Measurements from ENCODE around the gene GLOD4. TPM values are rescaled to one million over a fixed set of nuclear protein-coding genes. Genes with fewer than 3 reads are reported as not detected.
"Not testable (repeated sequence)": the region's sequence is repeated elsewhere in the genome, so short reads cannot be mapped to it uniquely, and the experiment has no call there.

Gene GLOD4
- total and polyA plus RNA-seq, 5 experiments from 2014 or later: 79.9 to 97.4 (median 96.2) TPM

DNA sequence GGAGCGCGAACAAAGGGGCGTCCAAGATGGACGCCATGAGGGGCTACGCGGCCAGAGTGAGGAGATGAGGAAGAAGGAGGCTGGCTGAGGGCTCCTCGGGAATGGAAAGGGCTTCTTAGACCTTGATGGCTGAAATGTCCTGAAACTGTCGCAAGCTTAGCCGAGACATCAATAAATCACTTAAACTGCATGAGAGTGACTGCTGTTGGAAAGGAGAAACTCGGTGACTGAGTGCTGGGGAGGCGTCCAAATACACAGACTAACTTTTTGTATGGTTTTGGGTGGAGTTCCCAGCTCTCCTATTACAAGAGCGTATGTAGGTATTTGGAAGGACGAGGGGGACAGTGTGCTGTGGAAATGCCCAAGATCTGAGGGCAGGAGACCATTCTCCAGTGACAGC is 28.7 kb downstream of the GLOD4 start:
- no peaks in the 10 kb centered on the region for H3K9me3 Mint-ChIP-seq
- POLR2A ChIA-PET: interaction anchor here (1.5 to 4.2 kb wide), 2 partner anchors 29 to 39 kb away, joined by 15 to 27 read pairs; partner anchors contain the start of genes GLOD4, MRM3 and VPS53
- H3K27me3 Mint-ChIP-seq: no peaks in the 10 kb centered on the region
- peak overlapping the region in 9 of 10 donors; percentile 6 to 91 (median 74) for H3K27ac Mint-ChIP-seq
- peaks cover 28 to 37% (median 33%) of the 10 kb centered on the region in 4 donors for H3K4me1 Mint-ChIP-seq
- DNase-seq (no peak), ATAC-seq (no peak)
- peak overlapping the region; percentile 44 to 81 (median 61) for H3K4me3 Mint-ChIP-seq
- peaks cover 0 to 19% (median 5%) of the 10 kb centered on the region in 3 donors for H3K36me3 Mint-ChIP-seq

DNA sequence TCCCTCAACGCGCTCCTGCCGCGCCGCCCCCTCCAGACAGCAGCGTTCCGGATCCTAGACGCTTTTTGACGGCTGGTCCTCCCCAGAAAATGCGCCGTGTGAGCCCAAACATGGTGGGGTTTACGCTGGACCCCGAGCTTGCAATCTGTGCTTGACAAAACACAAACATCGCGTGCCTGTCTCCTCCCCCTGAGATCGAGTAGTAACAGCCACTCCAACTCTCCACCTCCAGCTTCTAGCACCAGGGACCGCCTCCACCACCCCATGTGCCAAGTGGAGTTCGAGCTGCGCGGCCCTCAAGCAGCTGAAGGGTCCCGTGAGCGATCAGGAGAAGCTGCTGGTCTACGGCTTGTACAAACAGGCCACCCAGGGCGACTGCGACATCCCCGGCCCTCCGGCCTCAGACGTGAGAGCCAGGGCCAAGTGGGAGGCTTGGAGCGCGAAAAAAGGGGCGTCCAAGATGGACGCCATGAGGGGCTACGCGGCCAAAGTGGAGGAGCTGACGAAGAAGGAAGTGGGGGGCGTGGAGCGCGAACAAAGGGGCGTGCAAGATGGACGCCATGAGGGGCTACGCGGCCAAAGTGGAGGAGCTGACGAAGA is 29.4 kb downstream of the GLOD4 start:
- peaks cover 33 to 44% (median 37%) of the 10 kb centered on the region in 4 donors for H3K4me1 Mint-ChIP-seq
- ATAC-seq (peak; percentile 25 to 34), DNase-seq (peak in 2 of 10 donors; percentile 18 to 26)
- H3K9me3 Mint-ChIP-seq: no peaks in the 10 kb centered on the region
- H3K36me3 Mint-ChIP-seq: peaks cover 0 to 20% (median 5%) of the 10 kb centered on the region in 3 donors
- H3K4me3 Mint-ChIP-seq: peak overlapping the region; percentile 92 to 98 (median 95)
- peak overlapping the region; percentile 93 to 98 (median 96) for H3K27ac Mint-ChIP-seq
- no peaks in the 10 kb centered on the region for H3K27me3 Mint-ChIP-seq
- POLR2A ChIA-PET: interaction anchor here (0.5 to 4.2 kb wide), 9 partner anchors 13 to 340 kb away, joined by 3 to 27 read pairs (median 6); partner anchors contain the start of genes GLOD4, MRM3, TIMM22 and VPS53

DNA sequence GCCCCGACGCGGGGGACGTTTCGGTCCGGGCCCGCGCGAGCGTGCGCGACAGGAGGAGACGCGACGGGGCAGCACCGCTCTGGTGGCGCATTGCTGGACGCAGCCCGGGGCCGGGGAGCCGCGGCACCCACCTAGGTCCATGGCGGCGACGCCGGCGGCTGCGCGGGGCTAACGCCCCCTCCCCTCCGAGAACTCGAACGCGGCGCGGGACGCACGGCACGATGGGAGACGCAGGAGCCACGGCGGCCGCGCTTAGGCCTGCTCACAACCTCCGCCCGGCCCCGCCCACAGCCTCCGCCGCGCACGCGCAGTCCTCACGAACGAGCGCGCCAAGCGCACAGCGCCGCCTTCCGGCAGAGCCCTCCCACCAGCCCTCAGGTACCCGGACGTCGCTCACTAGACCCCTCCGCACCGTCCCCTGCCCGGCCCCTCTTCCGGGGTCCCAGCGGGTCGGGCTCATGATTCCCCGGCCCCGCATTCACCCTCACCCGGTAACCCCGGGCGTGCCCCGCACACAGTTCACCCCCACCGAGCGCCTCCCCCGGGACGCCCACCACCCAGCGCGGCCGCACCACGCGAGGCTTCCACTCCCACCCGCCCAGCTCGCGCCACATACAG is 30.0 kb downstream of the GLOD4 start, which contains the start of gene GEMIN4:
TSS of gene GEMIN4 (minus strand) at position 263 of the 618 bp plus-strand sequence. CDS start at position 141, 122 bp downstream.
- POLR2A ChIA-PET: interaction anchor here (0.5 to 4.2 kb wide), 9 partner anchors 12 to 340 kb away, joined by 3 to 27 read pairs (median 6); partner anchors contain the start of genes GLOD4, MRM3, TIMM22 and VPS53
- DNase-seq (peak; percentile 92 to 100 (median 98)), ATAC-seq (peak; percentile 83 to 84)
- Mint-ChIP-seq H3K4me3 (peak within 1 kb of the TSS; percentile 92 to 98 (median 96)), H3K27ac (peak within 1 kb of the TSS; percentile 93 to 98 (median 97)), H3K36me3 (peaks cover 0 to 24% (median 5%) of the 10 kb centered on the region in 3 donors), H3K27me3 (no peaks in the 10 kb centered on the region), H3K4me1 (peaks cover 33 to 45% (median 37%) of the 10 kb centered on the region in 4 donors), H3K9me3 (no peaks in the 10 kb centered on the region)

DNA sequence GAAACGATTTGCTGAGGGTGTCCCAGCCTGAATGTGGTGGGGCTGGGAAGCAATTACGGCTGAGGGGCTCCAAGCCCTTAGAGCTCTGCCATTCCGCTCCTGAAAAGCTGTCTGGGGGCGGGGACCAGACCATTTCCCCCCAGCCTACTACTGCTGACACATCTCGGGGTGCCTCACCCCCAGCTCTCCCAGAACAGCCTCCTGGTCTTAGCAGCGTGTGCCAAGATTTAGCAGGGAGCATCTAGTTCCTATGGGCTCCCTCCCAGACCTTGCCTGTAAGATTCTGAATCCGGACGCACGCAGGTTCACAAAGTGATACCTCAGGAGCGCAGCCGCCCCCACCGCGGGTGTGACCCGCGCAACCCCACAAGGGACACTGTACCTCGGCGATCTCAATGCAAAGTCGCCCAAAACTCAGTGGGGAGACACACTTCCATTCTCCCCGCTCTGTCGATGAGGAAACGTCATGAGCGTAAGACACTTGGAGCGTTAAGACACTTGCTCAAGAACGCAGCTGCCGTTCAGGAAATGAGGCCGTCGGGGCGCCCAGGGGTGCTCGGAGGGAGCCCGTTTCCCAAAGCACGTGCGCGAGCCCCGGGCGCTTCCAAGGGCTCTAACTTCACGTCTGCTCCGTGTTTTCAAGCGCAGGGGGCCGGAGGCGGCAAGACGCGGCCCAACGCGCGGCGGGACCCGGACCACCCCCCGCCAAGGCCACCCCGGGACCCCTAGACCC is 30.6 kb downstream of the GLOD4 start:
- POLR2A ChIA-PET: interaction anchor here (0.7 to 4.2 kb wide), 7 partner anchors 18 to 245 kb away, joined by 3 to 27 read pairs (median 8); partner anchors contain the start of genes GLOD4, MRM3, TIMM22 and VPS53
- Mint-ChIP-seq H3K4me3 (peak overlapping the region; percentile 92 to 98 (median 96)), H3K27me3 (no peaks in the 10 kb centered on the region)

DNA sequence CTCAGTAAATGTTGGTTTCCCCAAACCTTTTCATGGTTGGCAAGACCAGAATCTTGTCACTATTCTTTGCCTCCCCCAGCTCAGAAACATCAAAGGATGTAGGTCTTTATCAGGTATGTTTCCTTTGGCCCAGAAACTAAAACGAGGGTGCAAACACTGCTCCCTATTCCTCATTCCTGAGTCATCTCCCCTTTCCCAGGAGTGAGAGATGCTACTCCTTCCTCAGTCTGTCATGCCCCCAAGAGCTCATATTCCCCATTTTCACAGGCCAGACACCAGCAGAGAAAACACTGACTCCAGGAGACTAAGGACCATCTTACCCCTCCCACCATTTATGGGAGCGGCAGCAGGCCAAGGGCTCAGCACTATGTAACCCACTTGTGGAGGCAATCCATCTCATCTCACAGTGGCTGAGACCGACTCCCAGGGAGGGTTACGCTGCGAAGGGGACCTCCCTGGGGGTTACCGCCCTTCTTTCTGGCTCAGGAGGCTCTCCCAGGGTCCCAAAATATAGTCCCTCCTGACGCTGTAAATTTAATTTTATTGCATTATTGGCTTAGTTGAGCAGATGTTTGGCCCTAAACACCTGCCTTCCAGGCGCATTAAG is 31.5 kb downstream of the GLOD4 start:
- Mint-ChIP-seq H3K27me3 (no peaks in the 10 kb centered on the region), H3K4me3 (peak overlapping the region; percentile 92 to 98 (median 96)), H3K27ac (peak overlapping the region; percentile 41 to 98 (median 96)), H3K4me1 (peaks cover 33 to 45% (median 37%) of the 10 kb centered on the region in 4 donors), H3K36me3 (peaks cover 0 to 25% (median 3%) of the 10 kb centered on the region in 3 donors), H3K9me3 (no peaks in the 10 kb centered on the region)
- DNase-seq (no peak), ATAC-seq (no peak)
- POLR2A ChIA-PET: interaction anchor here (0.9 to 4.2 kb wide), 6 partner anchors 13 to 246 kb away, joined by 3 to 27 read pairs (median 8); partner anchors contain the start of genes GLOD4, MRM3, TIMM22 and VPS53

More for the DNA sequence above, 30.6 kb downstream of the GLOD4 start:
- Mint-ChIP-seq H3K9me3 (no peaks in the 10 kb centered on the region), H3K27ac (peak overlapping the region; percentile 93 to 98 (median 96)), H3K36me3 (peaks cover 0 to 23% (median 3%) of the 10 kb centered on the region in 3 donors), H3K4me1 (peaks cover 33 to 45% (median 37%) of the 10 kb centered on the region in 4 donors)
- DNase-seq: peak in 9 of 10 donors; percentile 30 to 74 (median 47)
- peak; percentile 47 to 58 for ATAC-seq

DNA sequence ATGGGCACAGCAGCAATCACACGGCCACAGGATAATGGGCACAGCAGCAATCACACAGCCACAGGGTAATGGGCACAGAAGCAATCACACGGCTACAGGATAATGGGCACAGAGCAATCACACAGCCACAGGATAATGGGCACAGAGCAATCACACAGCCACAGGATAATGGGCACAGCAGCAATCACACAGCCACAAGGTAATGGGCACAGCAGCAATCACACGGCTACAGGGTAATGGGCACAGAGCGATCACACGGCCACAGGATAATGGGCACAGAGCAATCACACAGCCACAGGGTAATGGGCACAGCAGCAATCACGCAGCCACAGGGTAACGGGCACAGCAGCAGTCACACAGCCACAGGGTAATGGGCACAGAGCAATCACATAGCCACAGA is 32.7 kb downstream of the GLOD4 start:
- ATAC-seq: not testable (repeated sequence)
- peak overlapping the region in 3 of 10 donors; percentile 41 to 74 (median 68) for H3K27ac Mint-ChIP-seq

DNA sequence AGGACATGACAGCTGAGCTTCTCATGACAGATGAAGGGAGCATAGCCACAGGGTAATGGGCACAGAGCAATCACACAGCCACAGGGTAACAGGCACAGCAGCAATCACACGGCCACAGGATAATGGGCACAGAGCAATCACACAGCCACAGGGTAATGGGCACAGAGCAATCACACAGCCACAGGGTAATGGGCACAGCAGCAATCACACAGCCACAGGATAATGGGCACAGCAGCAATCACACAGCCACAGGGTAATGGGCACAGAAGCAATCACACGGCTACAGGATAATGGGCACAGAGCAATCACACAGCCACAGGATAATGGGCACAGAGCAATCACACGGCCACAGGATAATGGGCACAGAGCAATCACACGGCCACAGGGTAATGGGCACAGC is 33.5 kb downstream of the GLOD4 start:
- H3K27me3 Mint-ChIP-seq, H3K9me3 Mint-ChIP-seq, ATAC-seq, DNase-seq: not testable (repeated sequence)
- Mint-ChIP-seq H3K27ac (peak overlapping the region in 3 of 10 donors; percentile 38 to 57 (median 42)), H3K4me3 (peak overlapping the region in 1 of 10 donors; percentile 24), H3K36me3 (peaks cover 0 to 43% (median 8%) of the 10 kb centered on the region in 3 donors), H3K4me1 (peaks cover 33 to 45% (median 38%) of the 10 kb centered on the region in 4 donors)
- POLR2A ChIA-PET: interaction anchor here (0.5 kb wide), 1 partner anchor 33 kb away, joined by 5 read pairs; no protein-coding TSS in a partner anchor

More for the DNA sequence above, 32.7 kb downstream of the GLOD4 start:
- peaks cover 33 to 45% (median 38%) of the 10 kb centered on the region in 4 donors for H3K4me1 Mint-ChIP-seq
- peaks cover 0 to 36% (median 5%) of the 10 kb centered on the region in 3 donors for H3K36me3 Mint-ChIP-seq
- H3K9me3 Mint-ChIP-seq, H3K27me3 Mint-ChIP-seq: not testable (repeated sequence)
- peak overlapping the region in 8 of 10 donors; percentile 15 to 95 (median 70) for H3K4me3 Mint-ChIP-seq
- DNase-seq: peak in 1 of 10 donors; percentile 23
- POLR2A ChIA-PET: interaction anchor here (0.5 kb wide), 1 partner anchor 634 kb away, joined by 4 read pairs; no protein-coding TSS in a partner anchor

DNA sequence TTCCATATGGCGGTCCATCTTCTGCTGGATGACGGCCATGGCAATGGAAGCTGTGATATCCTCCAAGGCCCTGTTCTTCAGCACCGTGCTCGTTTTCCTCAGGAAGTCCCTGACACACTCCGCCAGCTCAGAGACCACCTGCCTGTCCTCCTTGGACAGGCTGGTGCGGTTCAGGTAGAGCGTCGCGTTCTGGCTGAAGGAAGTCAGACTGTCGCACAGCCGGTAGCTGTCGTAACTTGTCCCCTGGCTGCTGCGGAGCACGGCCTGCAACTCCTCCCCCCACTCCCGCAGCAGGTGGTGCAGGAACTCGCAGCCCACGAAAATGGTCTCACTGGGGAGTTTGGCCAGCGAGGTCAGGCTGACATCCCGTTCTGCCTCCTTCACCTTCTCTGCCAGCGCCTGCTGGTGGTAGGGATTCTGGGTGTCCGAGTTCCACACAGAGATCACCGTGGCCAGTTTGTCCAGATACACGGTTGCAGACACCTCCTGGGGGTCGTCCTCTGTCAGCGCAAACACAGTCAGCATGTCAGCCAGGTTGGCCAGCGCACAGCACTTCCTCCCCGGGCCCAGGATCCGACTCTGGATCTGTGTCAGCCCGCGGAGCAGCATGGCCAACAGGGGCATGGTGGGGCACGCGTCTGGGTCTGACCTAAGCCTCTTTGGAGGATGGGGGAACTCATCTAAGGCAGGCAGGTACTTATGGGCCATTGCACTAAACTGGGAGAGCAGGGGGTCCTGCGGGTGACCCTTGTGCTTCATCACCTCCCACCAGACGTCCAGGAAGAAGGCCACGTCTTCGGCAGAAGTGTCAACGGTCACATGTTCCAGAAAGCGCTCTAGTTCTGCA is 35.1 kb downstream of the GLOD4 start:
- H3K4me1 Mint-ChIP-seq: peaks cover 28 to 43% (median 34%) of the 10 kb centered on the region in 4 donors
- no peaks in the 10 kb centered on the region for H3K27me3 Mint-ChIP-seq
- POLR2A ChIA-PET: no interaction called here
- peaks cover 0 to 59% (median 8%) of the 10 kb centered on the region in 3 donors for H3K36me3 Mint-ChIP-seq
- DNase-seq: no peak
- H3K9me3 Mint-ChIP-seq: no peaks in the 10 kb centered on the region
- H3K4me3 Mint-ChIP-seq: no peak overlapping the region
- ATAC-seq: no peak
- peak overlapping the region in 1 of 10 donors; percentile 18 for H3K27ac Mint-ChIP-seq

DNA sequence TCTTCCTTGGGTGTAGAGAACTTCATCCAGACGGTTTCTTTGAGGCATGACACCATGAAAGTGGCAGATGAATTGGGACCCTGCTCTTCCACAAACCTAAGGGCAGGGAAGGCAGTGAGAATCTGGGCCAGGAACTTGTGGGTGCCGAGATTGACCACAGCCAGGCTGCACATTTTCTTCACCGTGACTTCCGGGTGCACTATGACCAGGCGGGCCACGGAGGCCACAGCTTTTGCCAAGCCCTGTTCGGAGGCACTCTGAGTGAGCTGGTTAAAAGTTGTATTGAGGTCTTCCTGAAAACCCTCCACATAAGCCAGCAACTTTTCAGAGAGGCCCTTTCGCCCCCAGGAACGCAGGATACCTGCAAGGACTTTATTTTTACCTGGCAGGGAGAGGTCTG is 35.9 kb downstream of the GLOD4 start:
- DNase-seq (no peak), ATAC-seq (no peak)
- POLR2A ChIA-PET: no interaction called here
- Mint-ChIP-seq H3K27me3 (no peaks in the 10 kb centered on the region), H3K4me1 (peaks cover 25 to 41% (median 30%) of the 10 kb centered on the region in 4 donors), H3K9me3 (no peaks in the 10 kb centered on the region), H3K36me3 (peaks cover 0 to 67% (median 8%) of the 10 kb centered on the region in 3 donors), H3K27ac (no peak overlapping the region), H3K4me3 (no peak overlapping the region)

DNA sequence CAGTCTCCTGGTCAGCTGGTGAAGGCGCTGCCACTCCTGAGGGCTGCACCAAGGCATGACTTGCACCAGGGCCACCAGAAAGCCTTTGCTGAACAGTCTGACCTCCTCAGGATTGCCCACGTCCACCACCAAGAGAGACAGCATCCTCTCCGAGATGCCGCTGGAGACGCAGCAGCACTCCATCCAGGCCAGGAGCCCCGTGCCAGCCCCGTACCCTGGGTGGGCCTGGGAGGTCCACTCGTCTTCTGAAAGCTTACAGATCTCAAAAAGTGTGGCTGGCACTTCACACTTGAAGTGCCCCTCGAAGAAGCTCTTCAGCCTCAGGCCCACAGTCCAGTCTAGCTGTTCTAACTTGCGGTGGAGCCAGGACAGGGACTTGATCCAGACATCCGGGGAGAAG is 36.7 kb downstream of the GLOD4 start:
- ATAC-seq: no peak
- H3K4me1 Mint-ChIP-seq: peaks cover 22 to 40% (median 25%) of the 10 kb centered on the region in 4 donors
- H3K36me3 Mint-ChIP-seq: peaks cover 0 to 75% (median 8%) of the 10 kb centered on the region in 3 donors
- no peaks in the 10 kb centered on the region for H3K27me3 Mint-ChIP-seq
- peak overlapping the region in 1 of 10 donors; percentile 53 for H3K27ac Mint-ChIP-seq
- no peak overlapping the region for H3K4me3 Mint-ChIP-seq
- DNase-seq: no peak
- no peaks in the 10 kb centered on the region for H3K9me3 Mint-ChIP-seq
- POLR2A ChIA-PET: no interaction called here

DNA sequence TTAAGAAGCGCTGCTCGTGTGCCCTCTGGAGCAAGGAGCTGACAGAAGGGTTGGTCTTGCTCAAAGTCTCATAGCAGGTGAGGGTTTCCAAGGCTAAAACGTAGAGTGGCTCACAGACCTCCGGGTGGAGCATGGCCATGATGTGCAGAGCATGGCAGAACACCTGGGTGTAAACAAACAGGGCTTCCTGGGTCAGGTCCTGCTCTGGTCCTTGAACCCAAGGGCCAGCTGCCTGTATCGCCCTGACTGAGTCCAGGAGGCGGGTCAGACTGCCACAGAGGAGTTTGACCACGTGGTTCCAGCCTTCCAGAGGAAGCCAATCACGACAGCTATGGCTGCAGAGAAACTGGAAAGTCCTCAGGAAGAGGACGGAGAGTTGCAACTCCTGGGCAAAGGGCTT is 37.1 kb downstream of the GLOD4 start:
- Mint-ChIP-seq H3K36me3 (peaks cover 0 to 77% (median 8%) of the 10 kb centered on the region in 3 donors), H3K4me1 (peaks cover 20 to 40% (median 23%) of the 10 kb centered on the region in 4 donors), H3K9me3 (no peaks in the 10 kb centered on the region), H3K27me3 (no peaks in the 10 kb centered on the region), H3K4me3 (no peak overlapping the region), H3K27ac (no peak overlapping the region)
- no peak for ATAC-seq
- POLR2A ChIA-PET: no interaction called here
- DNase-seq: no peak

Measured in naive thymus-derived CD8-positive, alpha-beta T cell (primary cell).